Left cardiac atrium (tissue), 4 donors: ENCODE measurements around the gene NUDT14. TPM values are rescaled to one million over a fixed set of nuclear protein-coding genes. Genes with fewer than 3 reads are reported as not detected.

Experiments used
- ATAC-seq, 2 donors: fragments of 200-7000 bp; cut with Tn5 transposase; one replicate each; pipeline ENCODE4 v1.9.1; 2020; ENCODE audit warnings: mild to moderate bottlenecking in 2 of 2, moderate library complexity in 2 of 2
- DNase-seq: peaks from one replicate; pipeline ENCODE4 v3.0.0-alpha.2; 2020
- intact Hi-C, 2 donors: fragments of 100-400 bp; cut with DNase I; formaldehyde crosslinking; loops; one replicate each; pipeline versions ENCODE4 v1.14.1 to v1.15.1; 2022 to 2023
- microRNA-seq, 2 donors: library from miRNA; unstranded; fragments of <30 nt; microRNA quantifications; one replicate each; pipeline ENCODE4 v1.2.0, GENCODE V29; 2020
- total RNA-seq, 2 donors: library from RNA; stranded (reverse); fragmentation: NEBNext Ultra II Directional; extraction: Animal tissue kit (Norgen Biotek cat#: 25700); gene quantifications; one replicate each; pipeline ENCODE4 v1.2.1, GENCODE V29; 2021
- donor health status: DM: no; HTN: yes; CAD: no.
- donor health status: DM: no; HTN: yes; CAD: no; lungs with severe emphysema.
- donor health status: DM: yes; HTN: yes; CAD: no.
- donor health status: Dilated cardiomyopathy.

Gene NUDT14
- total RNA-seq, 2 donors from 2014 or later, result 25.9 to 29.1 TPM

GRCh38 chr14:105126981-105127329 lies 54.2 kb downstream of the NUDT14 start:
- no peak for ATAC-seq
- intact Hi-C loops, result no loop called here
- DNase-seq, result no peak

DNA sequence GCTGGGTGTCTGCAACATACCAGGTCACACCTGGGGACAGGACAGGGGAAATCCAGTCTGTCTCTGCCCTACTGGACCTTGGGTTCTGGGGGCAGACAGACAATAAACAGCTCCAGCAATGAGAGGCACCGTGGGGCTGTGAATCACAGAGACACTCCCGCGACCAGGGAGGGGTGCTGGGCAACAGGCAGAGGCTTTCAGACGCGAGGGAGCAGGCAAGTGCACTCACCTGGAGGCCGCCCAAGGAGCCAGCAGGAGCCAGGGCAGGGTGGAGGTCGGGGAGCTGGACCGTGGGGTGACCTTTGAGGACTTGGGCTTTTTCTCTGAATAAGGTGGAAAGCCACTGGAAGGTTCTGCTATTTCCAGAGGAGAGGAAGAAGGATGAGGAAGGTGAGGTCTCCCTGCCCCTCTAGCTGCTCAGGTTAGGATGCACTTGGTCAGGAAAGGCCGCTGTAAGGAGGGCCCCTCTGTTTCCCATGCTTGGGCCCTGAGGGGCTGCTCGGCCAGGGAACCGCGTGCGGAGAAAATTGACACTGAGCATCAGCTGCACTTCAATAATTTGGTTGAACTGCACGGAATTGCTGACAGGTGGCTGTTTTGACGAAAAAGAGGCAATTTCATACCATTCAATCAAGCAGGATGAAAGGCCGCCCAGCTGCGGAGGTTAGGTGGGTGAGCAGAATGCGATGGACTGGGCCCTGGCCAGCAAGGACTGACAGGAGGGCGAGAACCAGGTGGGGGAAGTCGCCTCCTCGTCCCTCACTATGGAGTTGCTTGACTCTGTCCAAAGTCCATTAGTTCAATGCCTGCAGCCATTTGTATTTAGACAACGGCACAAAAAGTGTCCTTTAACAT lies 54.8 kb downstream of the NUDT14 start:
- ATAC-seq (no peak), DNase-seq (no peak)
- intact Hi-C loops, result no loop called here

DNA sequence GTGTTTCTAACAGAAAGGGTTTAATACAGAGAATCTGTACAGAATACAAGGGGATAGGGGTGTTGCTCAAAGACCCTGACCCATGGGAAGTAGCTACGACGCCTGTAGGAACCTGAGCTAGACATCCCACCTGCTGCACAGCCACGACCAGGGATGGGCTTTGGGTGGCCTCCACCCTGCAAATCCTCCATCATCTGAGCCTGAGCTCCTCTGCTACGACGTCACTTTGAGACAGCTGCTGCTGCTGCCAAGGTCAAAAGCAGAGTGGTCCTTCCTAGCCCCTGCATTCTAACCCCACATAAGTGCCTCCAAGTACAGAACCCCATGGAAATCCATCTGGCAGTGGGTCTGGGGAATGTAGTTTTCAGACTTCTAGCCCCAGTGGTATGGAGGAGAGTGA lies 56.3 kb downstream of the NUDT14 start:
- ATAC-seq (no peak), DNase-seq (no peak)
- intact Hi-C loops, result no loop called here

- intact Hi-C loops, result no loop called here
- ATAC-seq, result no peak
- DNase-seq, result no peak
Measured at GRCh38 chr14:105123981-105124765, 56.9 kb downstream of the NUDT14 start.

DNA sequence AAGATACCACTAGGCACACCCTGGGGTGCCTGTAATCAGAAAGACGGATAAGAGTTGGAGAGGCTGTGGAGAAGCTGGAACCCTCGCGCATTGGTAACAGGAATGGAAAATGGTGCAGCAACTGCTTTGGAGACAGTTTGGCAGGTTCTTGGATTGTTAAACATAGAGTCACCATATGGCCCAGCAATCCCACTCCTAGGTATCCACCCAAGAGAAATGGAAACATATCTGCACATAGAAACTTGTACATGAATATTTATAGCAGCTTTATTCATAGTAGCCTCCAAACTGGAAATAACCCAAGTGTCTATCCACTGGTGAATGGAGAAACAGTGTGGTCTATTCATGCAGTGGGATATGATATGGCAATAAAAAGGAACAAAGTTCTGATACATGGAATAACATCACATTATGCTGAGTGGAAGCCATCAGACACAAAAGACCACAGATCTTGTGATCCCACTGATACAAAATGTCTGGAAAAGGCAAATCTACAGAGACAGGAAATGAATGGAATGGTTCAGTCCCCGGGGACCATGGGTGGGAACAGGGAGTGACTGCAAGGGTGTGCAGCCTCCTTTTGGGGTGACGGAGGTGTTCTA lies 57.9 kb downstream of the NUDT14 start:
- no peak for DNase-seq
- intact Hi-C loops, result no loop called here
- ATAC-seq, result no peak

Small RNA genes within 50 kb of the gene (microRNA-seq; reads per million reads assigned to microRNA genes)
- gene MIR6765, result 0 reads per million in 2 donors

Other genes with a start within 250 kb of the NUDT14 start
- gene AHNAK2, start 202.9 kb downstream of the NUDT14 start, total RNA-seq, result 1 to 10 TPM; 7.1 to 9.7 TPM
- 1 to 10 TPM; 1.9 TPM for gene CLBA1, start 195.5 kb downstream of the NUDT14 start, total RNA-seq
- gene CDCA4, start 160.2 kb downstream of the NUDT14 start, total RNA-seq, result 1 to 10 TPM; 3.2 to 3.3 TPM
- 1 to 10 TPM; 1.1 to 2.1 TPM for gene GPR132, start 115.9 kb downstream of the NUDT14 start, total RNA-seq
- gene JAG2, start 12.5 kb downstream of the NUDT14 start, total RNA-seq, result 10 to 100 TPM; 22.4 to 25.5 TPM
- 10 to 100 TPM; 37.7 to 42.7 TPM for gene BTBD6, start 67.2 kb upstream of the NUDT14 start, total RNA-seq
- gene BRF1, start 119.7 kb upstream of the NUDT14 start, total RNA-seq, result 10 to 100 TPM; 18.8 to 20.0 TPM
- 10 to 100 TPM; 53.4 to 55.8 TPM for gene PACS2, start 133.4 kb upstream of the NUDT14 start, total RNA-seq
- 1 to 10 TPM in 1 of 2 donors, under 1 TPM in 1; 0.77 to 1.6 TPM for gene TEX22, start 217.2 kb upstream of the NUDT14 start, total RNA-seq
- 100 to 1,000 TPM in 1 of 2 donors, 10 to 100 TPM in 1; 99.5 to 115 TPM for gene MTA1, start 238.5 kb upstream of the NUDT14 start, total RNA-seq